Adrenal gland (tissue), 12 donors: Measurements from ENCODE around the gene MMP24. TPM values are rescaled to one million over a fixed set of nuclear protein-coding genes. Genes with fewer than 3 reads are reported as not detected.

Source experiments
- DNase-seq, 7 donors: peaks; one replicate each; pipeline ENCODE4 v3.0.0-alpha.2; 2019 to 2020
- H3K27ac ChIP-seq, 5 donors: fragments of 200-600 bp; sonication (generic) in 4 of 5; 1 replicate in 3 of 5; 2 replicates in 2 of 5; pipeline versions ENCODE4 v1.5.1 to v1.8.0; 2016 to 2020; ENCODE audit warnings: mild to moderate bottlenecking in 1 of 5
- H3K27me3 ChIP-seq: fragments of 200-600 bp; 2 replicates; pipeline ENCODE4 v1.8.0; 2021
- H3K36me3 ChIP-seq, 2 donors: fragments of 200-600 bp; replicated peaks in 1 of 2; 1 replicate in 1 of 2; 2 replicates in 1 of 2; pipeline versions ENCODE4 v1.5.1 to v1.8.0; 2018 to 2022
- H3K4me1 ChIP-seq, 2 donors: fragments of 200-600 bp; replicated peaks in 1 of 2; 1 replicate in 1 of 2; 2 replicates in 1 of 2; pipeline versions ENCODE4 v1.5.1 to v1.8.0; 2018 to 2021
- H3K4me3 ChIP-seq, 4 donors: fragments of 200-600 bp; sonication (generic) in 3 of 4; one replicate each; pipeline ENCODE4 v1.5.1; 2016 to 2018
- H3K9me3 ChIP-seq, 3 donors: fragments of 200-600 bp; sonication (generic) in 1 of 3; replicated peaks in 1 of 3; 1 replicate in 2 of 3; 2 replicates in 1 of 3; pipeline versions ENCODE4 v1.5.1 to v1.8.0; 2016 to 2021
- CTCF ChIP-seq, 6 experiments: fragments of 450-650 bp in 4 of 6; fragments of 200-600 bp in 2 of 6; sonication (generic) in 1 of 6; IDR thresholded peaks; 1 replicate in 5 of 6; 2 replicates in 1 of 6; pipeline versions ENCODE4 v1.5.1 to v1.8.0; 2016 to 2021; ENCODE audit warnings: antibody characterized with exemption in 6 of 6, mild to moderate bottlenecking in 2 of 6, moderate library complexity in 1 of 6
- POLR2A ChIP-seq, 2 donors: fragments of 450-650 bp; IDR thresholded peaks; one replicate each; pipeline ENCODE4 v1.6.1; 2017; ENCODE audit warnings: antibody characterized with exemption in 2 of 2, mild to moderate bottlenecking in 2 of 2, moderate library complexity in 1 of 2
- WGBS, 4 donors: extraction: QIAGEN DNeasy Blood & Tissue Kit in 2 of 4; methylation state at CpG; one replicate each; pipeline versions ENCODE4 v1.1.5 to v1.1.7; 2013 to 2017; 5-methylcytosine and 5-hydroxymethylcytosine counted together
- intact Hi-C, 2 donors: fragments of 100-400 bp; cut with DNase I; formaldehyde crosslinking; loops; one replicate each; pipeline versions ENCODE4 v1.14.1 to v1.15.0; 2022 to 2023
- polyA plus RNA-seq, 3 donors: library from polyadenylated mRNA; stranded (reverse); fragments of 200-250 nt in 2 of 3; fragments of 350-450 nt in 1 of 3; fragmentation: Illumina TruSeq in 1 of 3; extraction: RNeasy Lipid Tissue Mini Kit (QIAGEN cat#74804) in 1 of 3; gene quantifications; one replicate each; pipeline ENCODE4 v1.2.3, GENCODE V29; 2013 to 2014
- total RNA-seq, 9 donors: library from RNA; depleted of rRNA in 4 of 9; stranded (reverse); fragments of >200 nt in 4 of 9; fragments of 120-200 nt in 1 of 9; fragmentation: NEBNext Ultra II Directional in 1 of 9; extraction: Animal tissue kit (Norgen Biotek cat#: 25700) in 1 of 9; gene quantifications; one replicate each; pipeline versions ENCODE4 v1.1.0 to v1.2.4, GENCODE V29; 2013 to 2023
- donor health status: healthy with polysubstance abuse.
- donor health status: Bipolar disorder and iron deficiency.
- donor health status: DM: yes; HTN: yes; CAD: no.
- donor health status: DM: no; HTN: no; CAD: no.
- donor health status: DM: no; HTN: no; CAD: no.
- donor health status: DM: yes; HTN: yes; CAD: no.

Gene MMP24
- total and polyA plus RNA-seq, 12 donors: 0.09 to 2.3 (median 1.3) TPM

DNA sequence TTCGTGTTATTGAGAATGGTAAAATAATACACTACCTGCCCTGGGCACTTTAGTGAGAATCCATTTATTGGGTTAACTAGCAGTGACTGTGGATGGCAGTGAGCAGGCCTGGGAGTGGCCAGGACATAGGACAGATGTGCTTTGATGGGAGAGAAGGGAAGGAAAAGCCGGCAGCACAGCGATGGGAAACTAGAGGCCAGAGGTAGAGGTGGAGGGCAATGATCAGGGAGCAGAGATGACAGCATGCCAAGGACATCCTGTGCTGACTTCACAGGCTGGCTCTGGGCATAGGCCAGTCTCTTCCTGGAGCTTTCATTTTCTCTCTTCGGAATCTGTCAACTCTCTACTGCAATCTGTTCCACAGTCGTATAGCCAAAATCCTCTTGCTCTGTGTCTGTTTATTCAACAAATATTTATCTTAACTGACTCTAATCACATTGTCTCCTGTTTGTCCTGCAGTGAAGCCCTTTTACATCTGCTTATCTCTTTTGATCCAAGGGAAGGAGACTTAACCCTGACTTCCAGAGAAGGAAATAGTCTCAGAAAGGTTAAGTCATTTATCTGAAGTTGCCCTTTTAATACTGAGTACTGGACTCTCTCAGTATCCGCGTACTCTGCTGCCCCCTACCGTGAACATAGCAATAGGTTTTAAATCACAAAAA lies 18.4 kb upstream of the MMP24 start:
- Histone ChIP-seq H3K36me3 (no peaks in the 10 kb centered on the region), H3K4me1 (peaks cover 6 to 14% of the 10 kb centered on the region in 2 donors), H3K27ac (peak overlapping the region; percentile 33 to 79 (median 77)), H3K27me3 (no peaks in the 10 kb centered on the region), H3K9me3 (no peaks in the 10 kb centered on the region), H3K4me3 (peak overlapping the region in 3 of 4 donors; percentile 13 to 32 (median 19))
- intact Hi-C loops: loop anchor here in 1 of 2 donors (10.0 kb wide), 1 partner anchor 63 kb away; the partner anchor contains the start of gene EDEM2
- peak; percentile 84 to 95 (median 89) for DNase-seq
- WGBS, 4 donors: 6 to 16% (median 12%) methylated on average over 8 of the region's 8 CpGs
- TF ChIP-seq CTCF (IDR thresholded peaks at IDR 0.05) (peak; percentile 82 to 98 (median 92)), POLR2A (IDR thresholded peaks at IDR 0.05) (no peak)

GRCh38 chr20:35215066-35215956 lies 11.2 kb upstream of the MMP24 start:
- TF ChIP-seq POLR2A (IDR thresholded peaks at IDR 0.05) (no peak), CTCF (IDR thresholded peaks at IDR 0.05) (no peak)
- H3K4me1 ChIP-seq: no peaks in the 10 kb centered on the region
- H3K36me3 ChIP-seq: no peaks in the 10 kb centered on the region
- no peaks in the 10 kb centered on the region for H3K27me3 ChIP-seq
- H3K4me3 ChIP-seq: no peak overlapping the region
- no peak for DNase-seq
- WGBS, 4 donors: 91 to 94% (median 93%) methylated on average over 12 of the region's 12 CpGs
- no peaks in the 10 kb centered on the region for H3K9me3 ChIP-seq
- H3K27ac ChIP-seq: no peak overlapping the region
- intact Hi-C loops: loop anchor here in 1 of 2 donors (10.0 kb wide), 2 partner anchors 221 to 361 kb away; no protein-coding TSS in a partner anchor

- 87 to 90% (median 88%) methylated on average over 5 of the region's 5 CpGs for WGBS, 4 donors
- intact Hi-C loops: loop anchor here in 1 of 2 donors (10.0 kb wide), 2 partner anchors 222 to 362 kb away; no protein-coding TSS in a partner anchor
- H3K4me3 ChIP-seq: no peak overlapping the region
- no peak overlapping the region for H3K27ac ChIP-seq
- no peaks in the 10 kb centered on the region for H3K36me3 ChIP-seq
- no peaks in the 10 kb centered on the region for H3K27me3 ChIP-seq
- H3K9me3 ChIP-seq: no peaks in the 10 kb centered on the region
- no peak for TF ChIP-seq POLR2A (IDR thresholded peaks at IDR 0.05)
- TF ChIP-seq CTCF (IDR thresholded peaks at IDR 0.05): no peak
- DNase-seq: no peak
- H3K4me1 ChIP-seq: no peaks in the 10 kb centered on the region
Measured at GRCh38 chr20:35216541-35216940, 9.9 kb upstream of the MMP24 start.

DNA sequence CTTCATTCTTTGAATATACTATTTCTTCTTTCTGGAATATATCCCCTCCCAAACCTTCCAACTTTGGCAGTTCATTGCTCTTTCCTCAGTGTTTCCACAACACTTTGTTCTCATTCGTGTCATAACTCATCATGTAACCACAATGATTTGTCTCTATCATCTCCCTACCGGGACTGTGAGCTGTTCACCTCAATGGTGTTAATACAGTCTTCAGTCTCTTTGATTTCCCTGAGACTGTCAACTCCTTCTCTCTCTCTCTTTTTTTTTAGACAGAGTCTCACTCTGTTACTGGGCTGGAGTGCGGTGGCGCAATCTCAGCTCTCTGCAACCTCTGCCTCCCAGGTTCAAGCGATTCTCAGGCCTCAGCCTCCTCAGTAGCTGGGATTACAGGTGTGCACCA lies 2.5 kb upstream of the MMP24 start:
- peaks cover 3 to 4% of the 10 kb centered on the region in 2 donors for H3K4me1 ChIP-seq
- H3K27ac ChIP-seq: no peak overlapping the region
- no peak overlapping the region for H3K4me3 ChIP-seq
- no peak for DNase-seq
- 91 to 98% (median 96%) methylated on average over 5 of the region's 5 CpGs for WGBS, 4 donors
- intact Hi-C loops: no loop called here
- no peak for TF ChIP-seq CTCF (IDR thresholded peaks at IDR 0.05)
- TF ChIP-seq POLR2A (IDR thresholded peaks at IDR 0.05): no peak
- H3K9me3 ChIP-seq: no peaks in the 10 kb centered on the region
- H3K36me3 ChIP-seq: no peaks in the 10 kb centered on the region
- no peaks in the 10 kb centered on the region for H3K27me3 ChIP-seq
